HepG2 (cell line): ENCODE measurements around the gene SYNJ2. TPM values are rescaled to one million over a fixed set of nuclear protein-coding genes. Genes with fewer than 3 reads are reported as not detected.

Source experiments
- ATAC-seq: fragments of 200-7000 bp; cut with Tn5 transposase; 3 replicates; pipeline ENCODE4 v1.9.1; 2020; ENCODE audit warnings: mild to moderate bottlenecking, moderate library complexity
- BruUV-seq: library from RNA; stranded (reverse); fragments of 400-500 nt; replicated peaks from 2 replicates; lab custom pipeline; 2021; lab: Mats Ljungman, UMichigan
- CTCF ChIA-PET: fragments of 300-600 bp; formaldehyde crosslinking; extraction: SDS; loops from one replicate; lab custom pipeline; 2021; ENCODE audit warnings: low total read pairs, inconsistent platforms, low intra/inter-chr PET ratio; lab: Yijun Ruan, JAX
- POLR2A ChIA-PET: fragments of 350-600 bp; sonication (Branson Sonifier 250); formaldehyde crosslinking; loops from one replicate; lab custom pipeline; 2020; ENCODE audit warnings: antibody characterized with exemption, inconsistent platforms; lab: Yijun Ruan, JAX
- DNase-seq: peaks from one replicate; pipeline ENCODE4 v3.0.0-alpha.2; 2015; ENCODE audit warnings: low spot score
- FAIRE-seq: peaks from 3 replicates; lab custom pipeline; 2011; peaks lifted over from hg19 to GRCh38; lab: Jason Lieb, UNC
- H2AFZ ChIP-seq: one replicate; pipeline ENCODE4 v1.6.1; 2011; ENCODE audit warnings: low read length, inconsistent platforms
- H3K27ac ChIP-seq: fragments of 300-600 bp; 3 replicates; pipeline ENCODE4 v1.8.0; 2011; ENCODE audit warnings: mixed run types, mild to moderate bottlenecking, mixed read lengths, low read length, inconsistent platforms; ENCODE audit not compliant: insufficient read depth; ENCODE audit errors: extremely low read length
- H3K27me3 ChIP-seq, 2 experiments: fragments of 200-600 bp in 1 of 2; 2 replicates in 1 of 2; 3 replicates in 1 of 2; pipeline versions ENCODE4 v1.6.0 to v1.8.0; 2011; ENCODE audit warnings: low read length in 2 of 2, mild to moderate bottlenecking in 2 of 2, moderate library complexity in 2 of 2, inconsistent platforms in 1 of 2; ENCODE audit not compliant: insufficient read depth in 2 of 2, control insufficient read depth in 1 of 2
- H3K36me3 ChIP-seq, 2 experiments: fragments of 200-600 bp in 1 of 2; replicated peaks in 1 of 2; 2 replicates in 1 of 2; 3 replicates in 1 of 2; pipeline versions ENCODE4 v1.5.1 to v1.8.0; 2011; ENCODE audit warnings: low read length in 2 of 2, inconsistent platforms in 1 of 2; ENCODE audit not compliant: insufficient read depth in 2 of 2, control insufficient read depth in 1 of 2
- H3K4me1 ChIP-seq: 2 replicates; pipeline ENCODE4 v1.5.1; 2012; ENCODE audit warnings: low read length, inconsistent platforms; ENCODE audit not compliant: insufficient read depth
- H3K4me2 ChIP-seq: 2 replicates; pipeline ENCODE4 v1.6.0; 2011; ENCODE audit warnings: low read depth, low read length, inconsistent platforms
- H3K4me3 ChIP-seq, 3 experiments: fragments of 200-600 bp in 1 of 3; sonication (generic), shearing (Covaris generic) in 1 of 3; replicated peaks in 1 of 3; 2 replicates each; pipeline ENCODE4 v1.5.1; 2011 to 2016; ENCODE audit warnings: low read length in 3 of 3, inconsistent platforms in 2 of 3, low read depth in 2 of 3, mild to moderate bottlenecking in 2 of 3, control low read depth in 1 of 3, mixed read lengths in 1 of 3; ENCODE audit not compliant: insufficient read depth in 1 of 3
- H3K79me2 ChIP-seq: one replicate; pipeline ENCODE4 v1.6.1; 2011; ENCODE audit warnings: low read length, inconsistent platforms; ENCODE audit not compliant: insufficient read depth
- H3K9ac ChIP-seq: 2 replicates; pipeline ENCODE4 v1.6.0; 2011; ENCODE audit warnings: mild to moderate bottlenecking, low read depth, low read length, inconsistent platforms; ENCODE audit not compliant: insufficient read depth
- H3K9me3 ChIP-seq: 2 replicates; pipeline ENCODE4 v1.5.1; 2012; ENCODE audit warnings: mild to moderate bottlenecking, low read length
- H4K20me1 ChIP-seq: 2 replicates; pipeline ENCODE4 v1.6.0; 2011; ENCODE audit warnings: inconsistent platforms, mild to moderate bottlenecking, low read length, moderate library complexity; ENCODE audit not compliant: insufficient read depth
- BCL6 ChIP-seq: IDR thresholded peaks from 2 replicates; pipeline ENCODE4 v1.6.1; 2016; ENCODE audit warnings: missing genetic modification reagents, missing compliant biosample characterization
- CEBPB ChIP-seq: IDR thresholded peaks from 2 replicates; pipeline ENCODE4 v1.6.1; 2011; ENCODE audit warnings: low read depth, low read length, improper control_type of control experiment, borderline replicate concordance
- DDIT3 ChIP-seq: sonication (generic); formaldehyde crosslinking; IDR thresholded peaks from 2 replicates; pipeline ENCODE4 v1.4.0; 2020; ENCODE audit warnings: mild to moderate bottlenecking, missing genetic modification reagents
- FIP1L1 ChIP-seq: fragments of 200-400 bp; formaldehyde crosslinking; IDR thresholded peaks from 2 replicates; pipeline ENCODE4 v1.6.1; 2018; ENCODE audit warnings: low read depth, mild to moderate bottlenecking, low read length, moderate library complexity, borderline replicate concordance; ENCODE audit not compliant: insufficient read depth
- KDM3A ChIP-seq: IDR thresholded peaks from 2 replicates; pipeline ENCODE4 v1.6.1; 2018; ENCODE audit warnings: low read depth, missing compliant biosample characterization
- KLF16 ChIP-seq, 2 experiments: sonication (generic) in 1 of 2; formaldehyde crosslinking in 1 of 2; IDR thresholded peaks; 2 replicates each; pipeline versions ENCODE4 v1.6.1 to v1.8.0; 2016 to 2023; ENCODE audit warnings: missing genetic modification reagents in 2 of 2, missing compliant biosample characterization in 1 of 2
- MNT ChIP-seq: fragments of 450-650 bp; IDR thresholded peaks from 2 replicates; pipeline ENCODE4 v1.6.1; 2016
- NRL ChIP-seq: sonication (generic); formaldehyde crosslinking; IDR thresholded peaks from 2 replicates; pipeline ENCODE4 v1.5.0; 2020; ENCODE audit warnings: missing genetic modification reagents, mild to moderate bottlenecking, moderate library complexity, borderline replicate concordance
- ZBTB7B ChIP-seq: sonication (generic); formaldehyde crosslinking; IDR thresholded peaks from 2 replicates; pipeline ENCODE4 v1.4.0; 2020; ENCODE audit warnings: missing genetic modification reagents
- ZNF446 ChIP-seq: sonication (generic); formaldehyde crosslinking; IDR thresholded peaks from 2 replicates; pipeline ENCODE4 v1.5.0; 2020; ENCODE audit warnings: mild to moderate bottlenecking, missing genetic modification reagents
- ZNF552 ChIP-seq: sonication (generic); formaldehyde crosslinking; IDR thresholded peaks from 2 replicates; pipeline ENCODE4 v1.9.0; 2022; ENCODE audit warnings: missing genetic modification reagents, mild to moderate bottlenecking, borderline replicate concordance
- ZNF7 ChIP-seq: IDR thresholded peaks from 2 replicates; pipeline ENCODE4 v1.6.1; 2016; ENCODE audit warnings: missing biosample characterization, missing genetic modification reagents
- ZNF775 ChIP-seq: sonication (generic); formaldehyde crosslinking; IDR thresholded peaks from 2 replicates; pipeline ENCODE4 v1.4.0; 2020; ENCODE audit warnings: missing genetic modification reagents, mild to moderate bottlenecking, moderate library complexity, borderline replicate concordance
- ZNF781 ChIP-seq: sonication (generic); formaldehyde crosslinking; IDR thresholded peaks from 2 replicates; pipeline ENCODE4 v1.5.1; 2020; ENCODE audit warnings: borderline replicate concordance, mild to moderate bottlenecking, missing genetic modification reagents; ENCODE audit errors: not compliant biosample characterization
- ZNF878 ChIP-seq: sonication (generic); formaldehyde crosslinking; IDR thresholded peaks from 2 replicates; pipeline ENCODE4 v1.8.1; 2023; ENCODE audit warnings: mild to moderate bottlenecking, missing genetic modification reagents, moderate library complexity
- WGBS: methylation state at CpG from one replicate; pipeline ENCODE4 v1.1.6; 2017; ENCODE audit warnings: low lambda C conversion rate; 5-methylcytosine and 5-hydroxymethylcytosine counted together
- in situ Hi-C: cut with HindIII; loops from 2 replicates; pipeline ENCODE4 v1.10.0; 2017; ENCODE audit warnings: low pct_unique_long_range_greater_than_20kb; ENCODE audit not compliant: extremely low pct_ligation_motif_present
- intact Hi-C: fragments of 100-400 bp; cut with micrococcal nuclease; formaldehyde crosslinking; loops from one replicate; pipeline ENCODE4 v1.10.0; 2022; ENCODE audit not compliant: unreplicated experiment
- polyA plus RNA-seq, 8 experiments: library from polyadenylated mRNA; depleted of rRNA in 3 of 8; stranded (reverse) in 7 of 8; unstranded in 1 of 8; fragments of >200 nt; fragmentation: Illumina TruSeq in 4 of 8; extraction: Trizol in 4 of 8; gene quantifications; 2 replicates each; pipeline versions ENCODE4 v1.2.1 to v1.2.3, GENCODE V29; 2011 to 2016; ENCODE audit warnings: low read depth in 4 of 8, missing spikeins in 1 of 8, mixed read lengths in 1 of 8; ENCODE audit not compliant: insufficient read depth in 1 of 8
- total RNA-seq, 5 experiments: library from RNA; depleted of rRNA; stranded (reverse); fragments of >200 nt; fragmentation: Illumina TruSeq; extraction: Trizol; gene quantifications; 2 replicates each; pipeline ENCODE4 v1.2.3, GENCODE V29; 2016; ENCODE audit warnings: low read depth in 1 of 5

SYNJ2 gene
- total and polyA plus RNA-seq, 2 of the 13 experiments (the other 11 are each of a cell fraction or from before 2014, with no cell fraction given): 39.1 to 57.6 TPM

- no peak for TF ChIP-seq DDIT3 (CRISPR knock-in tag)
- no peak for TF ChIP-seq KLF16 (CRISPR knock-in tag; IDR thresholded peaks at IDR 0.05)
- TF ChIP-seq CEBPB: no peak
- TF ChIP-seq ZNF7 (CRISPR knock-in tag): no peak
- no peak for TF ChIP-seq KDM3A (CRISPR knock-in tag)
- 0 out of 2 replicates have a peak, but pooled peaks have one; percentile 42 for TF ChIP-seq NRL (CRISPR knock-in tag)
- TF ChIP-seq, all 625 proteins: peak for 3
Observed at GRCh38 chr6:158018851-158019361, 37.2 kb downstream of the SYNJ2 start (continued).

- 96% methylated on average over 5 of the region's 8 CpGs for whole genome bisulfite sequencing
- Histone ChIP-seq H4K20me1 (no peaks in the 10 kb centered on the region), H3K79me2 (peaks cover 90% of the 10 kb centered on the region), H3K27me3 (no peaks in the 10 kb centered on the region), H3K9ac (no peak overlapping the region), H3K4me2 (no peak overlapping the region), H3K4me3 (no peak overlapping the region), H2AFZ (no peak overlapping the region), H3K27ac (no peak overlapping the region), H3K36me3 (peaks cover 41 to 71% of the 10 kb centered on the region in 2 experiments), H3K4me1 (peaks cover 70% of the 10 kb centered on the region), H3K9me3 (no peaks in the 10 kb centered on the region)
- CTCF ChIA-PET: no interaction called here
- DNase-seq: no peak
- BruUV-seq: no TSS peak
- no peak for ATAC-seq
- intact Hi-C loops (no loop called here), in situ Hi-C loops (no loop called here)
- FAIRE-seq: no peak
- POLR2A ChIA-PET: no interaction called here
- TF ChIP-seq ZNF775 (CRISPR knock-in tag) (no peak), ZBTB7B (CRISPR knock-in tag) (no peak), ZNF552 (no peak), FIP1L1 (no peak), ZNF878 (CRISPR knock-in tag) (no peak), BCL6 (CRISPR knock-in tag) (no peak), ZNF781 (no peak), MNT (no peak), ZNF446 (CRISPR knock-in tag) (no peak)
Observed at GRCh38 chr6:158019416-158019815, 37.8 kb downstream of the SYNJ2 start.
